GM21423 (cell line): ENCODE measurements around the gene VAX1.
"Not testable (repeated sequence)": the region's sequence is repeated elsewhere in the genome, so short reads cannot be mapped to it uniquely, and the experiment has no call there.

Source experiments
- ATAC-seq: cut with Tn5 transposase; IDR thresholded peaks from one replicate; pipeline ENCODE4 v1.9.1; 2021; ENCODE audit warnings: mild to moderate bottlenecking, moderate library complexity; ENCODE audit not compliant: unreplicated experiment

VAX1 gene

GRCh38 chr10:117136391-117136975 is 1.6 kb downstream of the VAX1 start:
- ATAC-seq = no peak

GRCh38 chr10:117135480-117136140 is 2.5 kb downstream of the VAX1 start:
- no peak for ATAC-seq

GRCh38 chr10:117135026-117135372 is 3.1 kb downstream of the VAX1 start:
- ATAC-seq = no peak

GRCh38 chr10:117134306-117135025 is 3.6 kb downstream of the VAX1 start:
- ATAC-seq = no peak

GRCh38 chr10:117134056-117134305 is 4.1 kb downstream of the VAX1 start:
- no peak for ATAC-seq

- ATAC-seq = no peak
These were observed 4.6 kb downstream of the VAX1 start for GRCh38 chr10:117133273-117134055.

- ATAC-seq = no peak
These were observed 5.3 kb downstream of the VAX1 start for GRCh38 chr10:117132751-117133231.

- no peak for ATAC-seq
These were observed 6.4 kb downstream of the VAX1 start for GRCh38 chr10:117131376-117132327.

- ATAC-seq = no peak
These were observed 7.2 kb downstream of the VAX1 start for GRCh38 chr10:117130862-117131375.

GRCh38 chr10:117130346-117130745 is 7.7 kb downstream of the VAX1 start:
- no peak for ATAC-seq

- not testable (repeated sequence) for ATAC-seq
These were observed 11.4 kb downstream of the VAX1 start for GRCh38 chr10:117126645-117127044.

- no peak for ATAC-seq
These were observed 12.0 kb downstream of the VAX1 start for GRCh38 chr10:117126034-117126433.

GRCh38 chr10:117112220-117112619 is 25.9 kb downstream of the VAX1 start:
- no peak for ATAC-seq

- ATAC-seq = no peak
These were observed 30.8 kb downstream of the VAX1 start for GRCh38 chr10:117107238-117107637.

GRCh38 chr10:117096599-117097201 is 41.4 kb downstream of the VAX1 start:
- no peak for ATAC-seq

- ATAC-seq = no peak
These were observed 43.2 kb downstream of the VAX1 start for GRCh38 chr10:117094856-117095255.

- no peak for ATAC-seq
These were observed 45.7 kb downstream of the VAX1 start for GRCh38 chr10:117092386-117092785.

GRCh38 chr10:117090834-117091233 is 47.2 kb downstream of the VAX1 start:
- no peak for ATAC-seq

GRCh38 chr10:117087521-117087920 is 50.5 kb downstream of the VAX1 start:
- no peak for ATAC-seq

GRCh38 chr10:117086546-117086945 is 51.5 kb downstream of the VAX1 start:
- ATAC-seq = no peak
